Astrocyte of the spinal cord (primary cell): ENCODE results near the gene ITK.

Experiments used
- DNase-seq: peaks from one replicate; pipeline ENCODE4 v3.0.0; 2011; ENCODE audit warnings: low read depth, low spot score
- H3K4me3 ChIP-seq: 2 replicates; pipeline ENCODE4 v1.5.1; 2011; ENCODE audit warnings: low read depth, mild to moderate bottlenecking, low read length, moderate library complexity
- in situ Hi-C: cut with HindIII; loops from 2 replicates; pipeline ENCODE4 v1.10.0; 2017; ENCODE audit warnings: low sequenced_read_pairs
- TF ChIP-seq, protein P1 (sequence below): IDR thresholded peaks from 2 replicates; pipeline ENCODE4 v1.5.1; 2012; ENCODE audit warnings: low read depth, mild to moderate bottlenecking, low read length, inconsistent platforms

Gene ITK

DNA sequence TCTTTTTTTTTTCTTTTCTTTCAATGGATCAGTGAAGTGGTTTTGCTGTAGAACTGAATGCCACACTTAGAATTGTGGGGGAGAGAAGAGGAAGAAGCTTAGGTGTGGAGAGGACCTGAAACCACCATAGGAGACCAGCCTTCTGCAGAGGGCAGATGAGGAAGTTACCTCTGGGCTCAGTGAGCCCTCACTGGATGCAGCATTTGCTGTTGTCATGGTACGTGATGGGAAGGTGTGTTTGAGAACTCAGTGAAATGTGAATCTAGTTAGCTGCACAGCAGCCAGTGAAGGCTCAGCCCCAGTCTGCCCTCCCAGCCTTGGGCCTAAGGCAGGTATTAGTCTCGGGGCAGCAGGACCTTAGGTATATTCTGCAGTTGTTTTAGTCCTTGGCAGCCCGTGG lies 102.8 kb downstream of the ITK start:
- H3K4me3 ChIP-seq = no peak overlapping the region
- in situ Hi-C loops = no loop called here
- TF ChIP-seq, protein P1, sequence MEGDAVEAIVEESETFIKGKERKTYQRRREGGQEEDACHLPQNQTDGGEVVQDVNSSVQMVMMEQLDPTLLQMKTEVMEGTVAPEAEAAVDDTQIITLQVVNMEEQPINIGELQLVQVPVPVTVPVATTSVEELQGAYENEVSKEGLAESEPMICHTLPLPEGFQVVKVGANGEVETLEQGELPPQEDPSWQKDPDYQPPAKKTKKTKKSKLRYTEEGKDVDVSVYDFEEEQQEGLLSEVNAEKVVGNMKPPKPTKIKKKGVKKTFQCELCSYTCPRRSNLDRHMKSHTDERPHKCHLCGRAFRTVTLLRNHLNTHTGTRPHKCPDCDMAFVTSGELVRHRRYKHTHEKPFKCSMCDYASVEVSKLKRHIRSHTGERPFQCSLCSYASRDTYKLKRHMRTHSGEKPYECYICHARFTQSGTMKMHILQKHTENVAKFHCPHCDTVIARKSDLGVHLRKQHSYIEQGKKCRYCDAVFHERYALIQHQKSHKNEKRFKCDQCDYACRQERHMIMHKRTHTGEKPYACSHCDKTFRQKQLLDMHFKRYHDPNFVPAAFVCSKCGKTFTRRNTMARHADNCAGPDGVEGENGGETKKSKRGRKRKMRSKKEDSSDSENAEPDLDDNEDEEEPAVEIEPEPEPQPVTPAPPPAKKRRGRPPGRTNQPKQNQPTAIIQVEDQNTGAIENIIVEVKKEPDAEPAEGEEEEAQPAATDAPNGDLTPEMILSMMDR = no peak
- no peak for DNase-seq

DNA sequence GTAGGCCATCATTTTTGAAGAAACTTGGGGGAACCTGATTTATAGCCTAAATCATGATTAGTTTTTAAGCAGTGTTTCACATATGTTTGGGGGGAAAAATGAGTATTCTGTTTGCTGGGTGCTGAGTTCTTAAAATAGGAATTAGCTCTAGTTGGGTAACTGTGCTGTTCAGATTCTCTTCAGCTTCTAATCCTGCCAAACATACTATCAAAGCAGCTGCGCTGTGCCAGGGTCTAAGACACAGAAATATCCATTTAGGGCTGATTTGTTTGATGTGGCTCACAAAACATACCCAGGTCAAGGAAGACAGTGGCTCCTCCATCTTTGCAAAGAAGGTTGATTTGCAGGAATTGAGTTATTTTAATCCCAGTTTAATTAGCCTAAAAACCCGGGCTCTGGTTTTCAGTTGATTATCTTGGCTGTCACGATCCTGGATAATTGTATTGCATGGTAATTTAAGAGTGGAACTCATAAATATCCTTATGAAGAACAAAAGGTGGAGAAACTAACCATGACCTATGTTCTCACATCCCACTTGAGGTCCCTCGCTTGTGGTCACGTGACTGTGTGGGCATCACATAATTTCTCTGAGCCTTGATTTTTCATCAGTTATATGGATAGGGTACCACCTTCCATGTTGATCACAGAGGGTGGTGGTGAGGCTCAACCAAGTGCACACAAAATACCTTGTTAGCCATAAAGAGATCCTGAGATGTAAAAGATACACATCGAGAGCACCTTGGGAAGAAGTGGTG lies 104.0 kb downstream of the ITK start:
- in situ Hi-C loops = no loop called here
- DNase-seq = no peak
- H3K4me3 ChIP-seq = no peak overlapping the region
- TF ChIP-seq, protein P1 = no peak

DNA sequence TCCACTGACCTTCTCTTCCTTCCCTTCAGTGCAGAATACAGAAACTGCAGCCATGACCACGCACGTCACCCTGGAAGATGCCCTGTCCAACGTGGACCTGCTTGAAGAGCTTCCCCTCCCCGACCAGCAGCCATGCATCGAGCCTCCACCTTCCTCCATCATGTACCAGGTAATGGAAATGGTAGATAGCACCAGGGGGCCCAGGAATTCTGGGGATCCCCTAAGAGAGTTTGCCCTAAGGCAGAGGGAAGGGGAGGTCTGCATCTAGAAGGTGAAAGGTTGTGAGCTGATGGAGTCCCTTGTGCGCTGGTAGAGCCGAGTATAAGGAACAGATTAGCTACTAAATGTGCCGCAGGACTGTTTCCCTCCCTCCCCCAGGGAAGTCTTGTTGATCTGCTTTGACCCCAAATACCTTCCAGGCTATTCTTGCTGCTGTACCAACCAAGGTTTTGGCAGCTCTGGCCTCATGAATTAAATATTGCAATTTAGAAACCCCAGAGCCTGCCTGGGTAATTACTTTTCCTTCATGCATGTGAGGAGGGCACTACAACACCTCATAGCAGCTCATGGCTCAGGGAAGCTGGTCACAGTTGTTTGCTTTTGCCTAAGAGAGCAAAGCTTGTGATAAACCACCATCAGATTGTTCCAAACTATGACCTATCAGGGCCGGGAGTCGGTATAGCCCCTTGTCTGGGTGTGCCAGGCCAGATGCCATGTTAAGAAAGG lies 104.8 kb downstream of the ITK start:
- no peak overlapping the region for H3K4me3 ChIP-seq
- TF ChIP-seq, protein P1 = no peak
- no peak for DNase-seq
- in situ Hi-C loops = no loop called here

DNA sequence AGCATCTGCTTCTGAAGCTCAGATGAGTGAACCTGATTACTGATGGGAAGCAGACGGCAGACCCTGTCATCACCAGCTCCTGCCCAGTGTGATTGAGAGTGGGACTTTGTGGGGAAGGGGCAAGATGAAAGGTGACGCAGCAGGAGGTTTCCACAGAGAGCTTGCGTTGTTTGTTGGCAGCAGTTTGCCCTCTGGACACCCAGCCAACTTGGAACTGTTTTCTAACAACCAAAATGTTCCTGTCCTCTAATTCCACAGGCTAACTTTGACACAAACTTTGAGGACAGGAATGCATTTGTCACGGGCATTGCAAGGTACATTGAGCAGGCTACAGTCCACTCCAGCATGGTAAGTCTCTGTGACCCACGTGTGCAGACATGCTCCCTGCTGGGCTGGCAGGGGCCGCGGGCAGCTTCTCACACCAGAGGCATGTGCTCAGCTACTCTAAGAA lies 106.1 kb downstream of the ITK start:
- in situ Hi-C loops = no loop called here

DNA sequence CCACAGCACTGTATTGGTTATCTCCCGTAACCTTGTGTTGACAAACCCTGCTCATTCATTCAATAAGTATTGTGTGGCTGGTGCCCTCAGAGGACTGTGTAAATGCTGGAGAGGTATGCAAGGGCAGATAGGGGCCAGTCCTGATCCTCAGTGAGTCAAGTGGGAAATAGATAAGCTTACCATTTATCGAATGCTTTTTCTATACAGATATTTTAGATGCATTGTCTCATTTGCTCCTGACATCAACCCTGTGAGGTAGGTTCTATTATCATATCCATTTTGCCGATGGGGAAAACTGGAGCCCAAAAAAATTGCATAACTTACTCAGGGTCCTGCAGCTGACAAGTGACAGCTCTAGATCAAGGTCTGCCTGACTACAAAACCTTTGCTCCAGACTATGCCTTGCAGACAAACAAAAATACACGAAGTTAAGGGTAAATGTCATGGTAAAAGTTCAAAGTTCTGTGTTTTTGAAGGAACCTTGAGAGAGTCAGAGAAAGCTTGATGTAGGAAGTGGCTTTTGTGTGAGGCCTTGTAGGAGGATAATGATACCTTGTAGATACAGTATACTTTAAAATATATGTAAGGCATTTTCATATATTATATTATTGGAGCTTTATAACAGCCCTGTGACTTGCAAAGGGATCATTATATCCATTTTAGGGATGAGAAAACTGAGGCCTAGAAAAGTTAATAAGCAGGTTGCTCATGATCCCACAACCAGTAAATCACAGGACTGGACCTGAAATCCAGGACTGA lies 107.9 kb downstream of the ITK start:
- TF ChIP-seq, protein P1 = no peak
- in situ Hi-C loops = no loop called here
- no peak overlapping the region for H3K4me3 ChIP-seq
- no peak for DNase-seq

More for the DNA sequence above, 106.1 kb downstream of the ITK start:
- DNase-seq = peak; percentile 11
- no peak overlapping the region for H3K4me3 ChIP-seq
- TF ChIP-seq, protein P1 = no peak

DNA sequence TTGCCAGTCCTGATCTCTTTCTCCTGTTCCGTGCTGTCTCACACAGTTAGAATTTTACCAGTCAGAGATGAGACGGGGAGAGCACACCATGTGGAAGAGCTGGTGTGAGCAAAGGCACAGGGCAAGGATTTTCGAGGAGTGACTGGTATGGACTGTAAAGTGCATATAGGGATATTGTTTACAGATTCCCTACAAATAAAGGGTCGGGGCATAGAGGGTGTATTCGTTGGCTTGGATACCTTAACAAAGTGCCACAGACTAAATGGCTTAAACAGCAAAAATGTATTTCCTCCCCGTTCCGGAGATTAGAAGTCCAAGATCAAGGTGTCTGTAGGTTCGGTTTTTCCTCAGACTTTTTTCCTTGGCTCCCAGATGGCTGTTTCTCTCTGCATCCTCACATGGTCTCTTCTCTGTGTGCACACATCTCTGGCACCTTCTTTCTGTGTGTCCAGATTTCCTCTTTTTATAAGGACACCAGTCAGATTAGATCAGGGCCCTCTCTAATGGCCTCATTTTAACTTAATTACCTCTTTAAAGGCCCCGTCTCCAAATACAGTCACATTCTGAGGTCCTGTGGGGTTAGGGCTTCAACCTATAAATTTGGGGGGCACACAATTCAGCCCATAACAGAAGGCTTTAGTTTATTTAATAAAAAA lies 108.7 kb downstream of the ITK start:
- TF ChIP-seq, protein P1 = no peak
- in situ Hi-C loops = no loop called here
- no peak overlapping the region for H3K4me3 ChIP-seq
- no peak for DNase-seq
